ENCODE results near the gene ATXN1. TPM values are rescaled to one million over a fixed set of nuclear protein-coding genes. Genes with fewer than 3 reads are reported as not detected.

The ATXN1 gene
- polyA plus RNA-seq, 1 of the 3 experiments (the other 2 are of a cell fraction): 7.9 TPM

DNA sequence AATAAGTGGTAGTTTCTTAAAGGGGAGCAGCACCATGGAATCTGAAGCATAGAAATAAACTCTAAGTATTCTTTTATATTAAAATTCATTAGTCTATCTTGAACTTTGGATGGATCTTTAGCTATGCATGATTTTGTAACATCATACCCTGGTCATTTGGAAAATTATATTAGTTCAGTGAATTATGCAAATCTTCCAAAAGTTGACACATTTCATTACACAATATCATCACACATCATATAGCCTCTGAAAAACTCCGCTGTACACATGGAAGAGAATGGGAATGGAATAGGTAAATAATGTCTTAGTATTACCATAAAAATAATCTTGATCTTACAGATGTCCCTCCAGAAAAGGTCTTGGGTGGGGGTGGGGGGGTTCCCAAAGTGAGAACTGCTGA is 96.1 kb downstream of the ATXN1 start:
- Histone ChIP-seq H3K79me2 (ENCODE audit: insufficient read depth) (peaks cover 36% of the 10 kb centered on the region; the same call in 1 of the 2 replicates), H3K36me3 (replicated peaks in 1 of 2; ENCODE audit: control insufficient read depth in 1 of 2, insufficient read depth in 2 of 2, low read length in 1 of 2) (peaks cover 0 to 26% of the 10 kb centered on the region in 2 experiments), H3F3A (replicated peaks; ENCODE audit: insufficient read depth) (peaks cover 13% of the 10 kb centered on the region), H3K4me3 (ENCODE audit: low read depth in 2 of 2, low read length in 1 of 2) (no peak overlapping the region), H3K4me2 (no peak overlapping the region), H3K9ac (no peak overlapping the region), H3K9me3 (no peaks in the 10 kb centered on the region), H3K27me3 (ENCODE audit: insufficient read depth) (no peaks in the 10 kb centered on the region), H2AFZ (ENCODE audit: low read depth) (no peak overlapping the region), H3K27ac (ENCODE audit: low read depth in 2 of 2, low read length in 1 of 2) (no peak overlapping the region), H3K9me2 (no peaks in the 10 kb centered on the region), H4K20me1 (ENCODE audit: insufficient read depth) (0 out of 2 replicates have a peak, but pooled peaks cover 2% of the 10 kb centered on the region), H3K4me1 (ENCODE audit: control insufficient read depth in 1 of 2, insufficient read depth in 2 of 2, low read depth in 1 of 2, low read length in 1 of 2) (peaks cover 0 to 6% of the 10 kb centered on the region in 2 experiments; a peak in 3 of 4 replicates)
- POLR2A ChIA-PET: no interaction called here
- DNase-seq: no peak
- 100% methylated on average over 1 of the region's 1 CpG for WGBS (ENCODE audit: low lambda C conversion rate)
- CTCF ChIA-PET: no interaction called here
- no peak for TF ChIP-seq GABPA (IDR thresholded peaks at IDR 0.05; ENCODE audit: low read depth)
- no peak for TF ChIP-seq MXI1 (IDR thresholded peaks at IDR 0.05; ENCODE audit: low read depth, low read length)
- TF ChIP-seq, protein P1, sequence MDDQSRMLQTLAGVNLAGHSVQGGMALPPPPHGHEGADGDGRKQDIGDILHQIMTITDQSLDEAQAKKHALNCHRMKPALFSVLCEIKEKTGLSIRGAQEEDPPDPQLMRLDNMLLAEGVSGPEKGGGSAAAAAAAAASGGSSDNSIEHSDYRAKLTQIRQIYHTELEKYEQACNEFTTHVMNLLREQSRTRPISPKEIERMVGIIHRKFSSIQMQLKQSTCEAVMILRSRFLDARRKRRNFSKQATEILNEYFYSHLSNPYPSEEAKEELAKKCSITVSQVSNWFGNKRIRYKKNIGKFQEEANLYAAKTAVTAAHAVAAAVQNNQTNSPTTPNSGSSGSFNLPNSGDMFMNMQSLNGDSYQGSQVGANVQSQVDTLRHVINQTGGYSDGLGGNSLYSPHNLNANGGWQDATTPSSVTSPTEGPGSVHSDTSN (IDR thresholded peaks at IDR 0.05): no peak
- no peak for TF ChIP-seq RXRA (IDR thresholded peaks at IDR 0.05; ENCODE audit: borderline replicate concordance, low read depth)
- no peak for TF ChIP-seq JUND (IDR thresholded peaks at IDR 0.05)
- TF ChIP-seq MEF2A (IDR thresholded peaks at IDR 0.05; ENCODE audit: borderline replicate concordance, low read depth): no peak
- TF ChIP-seq, protein P2, sequence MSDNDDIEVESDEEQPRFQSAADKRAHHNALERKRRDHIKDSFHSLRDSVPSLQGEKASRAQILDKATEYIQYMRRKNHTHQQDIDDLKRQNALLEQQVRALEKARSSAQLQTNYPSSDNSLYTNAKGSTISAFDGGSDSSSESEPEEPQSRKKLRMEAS (IDR thresholded peaks at IDR 0.05; ENCODE audit: low read depth): no peak
- TF ChIP-seq, protein P3, sequence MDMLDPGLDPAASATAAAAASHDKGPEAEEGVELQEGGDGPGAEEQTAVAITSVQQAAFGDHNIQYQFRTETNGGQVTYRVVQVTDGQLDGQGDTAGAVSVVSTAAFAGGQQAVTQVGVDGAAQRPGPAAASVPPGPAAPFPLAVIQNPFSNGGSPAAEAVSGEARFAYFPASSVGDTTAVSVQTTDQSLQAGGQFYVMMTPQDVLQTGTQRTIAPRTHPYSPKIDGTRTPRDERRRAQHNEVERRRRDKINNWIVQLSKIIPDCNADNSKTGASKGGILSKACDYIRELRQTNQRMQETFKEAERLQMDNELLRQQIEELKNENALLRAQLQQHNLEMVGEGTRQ (IDR thresholded peaks at IDR 0.05; ENCODE audit: borderline replicate concordance, low read depth, low read length): no peak
- TF ChIP-seq TEAD4 (IDR thresholded peaks at IDR 0.05; ENCODE audit: borderline replicate concordance, insufficient read depth): no peak
- TF ChIP-seq, protein P4, sequence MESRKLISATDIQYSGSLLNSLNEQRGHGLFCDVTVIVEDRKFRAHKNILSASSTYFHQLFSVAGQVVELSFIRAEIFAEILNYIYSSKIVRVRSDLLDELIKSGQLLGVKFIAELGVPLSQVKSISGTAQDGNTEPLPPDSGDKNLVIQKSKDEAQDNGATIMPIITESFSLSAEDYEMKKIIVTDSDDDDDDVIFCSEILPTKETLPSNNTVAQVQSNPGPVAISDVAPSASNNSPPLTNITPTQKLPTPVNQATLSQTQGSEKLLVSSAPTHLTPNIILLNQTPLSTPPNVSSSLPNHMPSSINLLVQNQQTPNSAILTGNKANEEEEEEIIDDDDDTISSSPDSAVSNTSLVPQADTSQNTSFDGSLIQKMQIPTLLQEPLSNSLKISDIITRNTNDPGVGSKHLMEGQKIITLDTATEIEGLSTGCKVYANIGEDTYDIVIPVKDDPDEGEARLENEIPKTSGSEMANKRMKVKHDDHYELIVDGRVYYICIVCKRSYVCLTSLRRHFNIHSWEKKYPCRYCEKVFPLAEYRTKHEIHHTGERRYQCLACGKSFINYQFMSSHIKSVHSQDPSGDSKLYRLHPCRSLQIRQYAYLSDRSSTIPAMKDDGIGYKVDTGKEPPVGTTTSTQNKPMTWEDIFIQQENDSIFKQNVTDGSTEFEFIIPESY (IDR thresholded peaks at IDR 0.05; ENCODE audit: borderline replicate concordance, low read depth): no peak
- no peak for TF ChIP-seq FOSL2 (IDR thresholded peaks at IDR 0.05; ENCODE audit: borderline replicate concordance, low read depth)
- TF ChIP-seq, protein P5, sequence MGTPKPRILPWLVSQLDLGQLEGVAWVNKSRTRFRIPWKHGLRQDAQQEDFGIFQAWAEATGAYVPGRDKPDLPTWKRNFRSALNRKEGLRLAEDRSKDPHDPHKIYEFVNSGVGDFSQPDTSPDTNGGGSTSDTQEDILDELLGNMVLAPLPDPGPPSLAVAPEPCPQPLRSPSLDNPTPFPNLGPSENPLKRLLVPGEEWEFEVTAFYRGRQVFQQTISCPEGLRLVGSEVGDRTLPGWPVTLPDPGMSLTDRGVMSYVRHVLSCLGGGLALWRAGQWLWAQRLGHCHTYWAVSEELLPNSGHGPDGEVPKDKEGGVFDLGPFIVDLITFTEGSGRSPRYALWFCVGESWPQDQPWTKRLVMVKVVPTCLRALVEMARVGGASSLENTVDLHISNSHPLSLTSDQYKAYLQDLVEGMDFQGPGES (IDR thresholded peaks at IDR 0.05; ENCODE audit: low read depth, low read length): no peak
- no peak for TF ChIP-seq CHD2 (IDR thresholded peaks at IDR 0.05; ENCODE audit: low read length, partially characterized antibody)
- TF ChIP-seq, protein P6, sequence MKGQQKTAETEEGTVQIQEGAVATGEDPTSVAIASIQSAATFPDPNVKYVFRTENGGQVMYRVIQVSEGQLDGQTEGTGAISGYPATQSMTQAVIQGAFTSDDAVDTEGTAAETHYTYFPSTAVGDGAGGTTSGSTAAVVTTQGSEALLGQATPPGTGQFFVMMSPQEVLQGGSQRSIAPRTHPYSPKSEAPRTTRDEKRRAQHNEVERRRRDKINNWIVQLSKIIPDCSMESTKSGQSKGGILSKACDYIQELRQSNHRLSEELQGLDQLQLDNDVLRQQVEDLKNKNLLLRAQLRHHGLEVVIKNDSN (IDR thresholded peaks at IDR 0.05; ENCODE audit: borderline replicate concordance, low read depth): no peak
- TF ChIP-seq RCOR1 (IDR thresholded peaks at IDR 0.05; ENCODE audit: low read length): no peak
- no peak for TF ChIP-seq YY1 (IDR thresholded peaks at IDR 0.05; ENCODE audit: low read depth)
- TF ChIP-seq, protein P7, sequence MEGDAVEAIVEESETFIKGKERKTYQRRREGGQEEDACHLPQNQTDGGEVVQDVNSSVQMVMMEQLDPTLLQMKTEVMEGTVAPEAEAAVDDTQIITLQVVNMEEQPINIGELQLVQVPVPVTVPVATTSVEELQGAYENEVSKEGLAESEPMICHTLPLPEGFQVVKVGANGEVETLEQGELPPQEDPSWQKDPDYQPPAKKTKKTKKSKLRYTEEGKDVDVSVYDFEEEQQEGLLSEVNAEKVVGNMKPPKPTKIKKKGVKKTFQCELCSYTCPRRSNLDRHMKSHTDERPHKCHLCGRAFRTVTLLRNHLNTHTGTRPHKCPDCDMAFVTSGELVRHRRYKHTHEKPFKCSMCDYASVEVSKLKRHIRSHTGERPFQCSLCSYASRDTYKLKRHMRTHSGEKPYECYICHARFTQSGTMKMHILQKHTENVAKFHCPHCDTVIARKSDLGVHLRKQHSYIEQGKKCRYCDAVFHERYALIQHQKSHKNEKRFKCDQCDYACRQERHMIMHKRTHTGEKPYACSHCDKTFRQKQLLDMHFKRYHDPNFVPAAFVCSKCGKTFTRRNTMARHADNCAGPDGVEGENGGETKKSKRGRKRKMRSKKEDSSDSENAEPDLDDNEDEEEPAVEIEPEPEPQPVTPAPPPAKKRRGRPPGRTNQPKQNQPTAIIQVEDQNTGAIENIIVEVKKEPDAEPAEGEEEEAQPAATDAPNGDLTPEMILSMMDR (IDR thresholded peaks at IDR 0.05): no peak
- no peak for TF ChIP-seq RAD21 (IDR thresholded peaks at IDR 0.05; ENCODE audit: low read length)
- TF ChIP-seq GATA2 (CRISPR knock-in tag; IDR thresholded peaks at IDR 0.05): no peak

All from SK-N-SH (cell line).